NCI-H69 (cell line): Measurements from ENCODE around the gene GSAP.
"Not testable (repeated sequence)": the region's sequence is repeated elsewhere in the genome, so short reads cannot be mapped to it uniquely, and the experiment has no call there.

Experiments
- DNase-seq: peaks from one replicate; lab custom pipeline; 2025; lab: John Stamatoyannopoulos, UW

Gene GSAP

DNA sequence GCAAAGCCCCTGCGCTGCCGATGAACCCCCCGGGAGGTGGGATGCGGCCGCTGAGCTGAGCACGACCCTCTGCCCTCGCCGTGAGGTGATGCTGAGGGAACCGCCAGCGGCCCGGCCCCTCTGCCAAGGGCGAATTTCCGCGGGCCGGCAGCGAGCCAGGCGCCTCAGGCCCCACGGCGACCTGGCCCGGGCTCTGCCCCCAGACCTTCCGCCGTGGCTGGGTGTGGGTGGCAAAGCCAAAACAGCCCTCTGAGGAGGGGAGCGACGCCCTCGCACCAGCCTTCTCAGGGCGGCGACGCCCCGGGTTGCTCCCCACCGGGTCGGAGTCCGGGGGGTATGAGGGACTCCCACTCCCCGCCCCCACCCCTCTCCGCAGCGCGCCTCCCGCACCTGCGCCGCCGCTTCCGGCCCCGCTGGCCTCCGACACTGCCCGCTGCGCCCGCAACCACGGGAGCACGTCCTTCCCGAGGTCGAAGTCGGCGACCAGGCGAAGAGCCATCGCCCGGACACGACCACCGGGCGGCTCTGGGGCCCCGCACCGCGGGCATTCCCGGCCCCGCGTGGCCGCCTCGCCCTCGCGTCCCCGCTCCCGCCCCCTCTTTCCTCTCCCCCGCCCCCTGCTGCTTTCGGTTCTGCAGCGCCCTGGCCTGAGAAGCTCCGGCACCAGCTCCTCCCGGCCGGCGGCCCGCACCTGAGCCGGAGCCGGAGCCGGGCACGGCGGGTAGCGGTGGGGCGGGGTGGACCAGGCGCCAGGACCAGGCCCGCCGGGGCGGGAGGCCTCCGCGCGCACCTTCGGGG, at the start of gene GSAP:
Gene GSAP (minus strand): TSS at position 527 of the 798 bp plus-strand sequence. CDS start 28 bp downstream, at position 499.
- peak; percentile 76 for DNase-seq

GRCh38 chr7:77465256-77465655, 49.1 kb upstream of the GSAP start:
- DNase-seq = no peak

GRCh38 chr7:77464589-77464988, 48.4 kb upstream of the GSAP start:
- DNase-seq = no peak

- DNase-seq = not testable (repeated sequence)
Observed at GRCh38 chr7:77463632-77464031, 47.5 kb upstream of the GSAP start.

GRCh38 chr7:77461842-77462241, 45.7 kb upstream of the GSAP start:
- DNase-seq = no peak

GRCh38 chr7:77461246-77461645, 45.1 kb upstream of the GSAP start:
- peak; percentile 47 for DNase-seq

DNA sequence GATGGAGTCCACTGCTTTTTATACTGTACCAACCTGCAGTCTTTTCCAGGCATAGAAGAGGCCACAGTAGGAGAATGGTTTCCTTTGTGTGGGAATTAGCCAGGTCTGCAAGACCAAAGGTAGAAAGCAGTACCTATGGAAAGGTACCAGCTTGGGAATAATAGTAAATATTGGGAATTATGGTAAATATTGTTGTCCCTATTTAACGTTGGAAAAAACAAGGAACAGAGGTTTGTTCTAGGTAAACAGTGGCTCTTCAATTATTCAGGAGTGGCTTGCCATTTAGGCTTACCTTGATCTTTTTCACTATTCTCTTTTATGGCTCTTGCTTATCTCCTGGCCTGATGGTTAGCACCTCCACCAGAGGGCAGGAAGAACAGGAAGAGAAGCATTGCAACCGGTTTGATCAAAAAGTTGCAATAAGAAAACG, 43.9 kb upstream of the GSAP start:
- peak; percentile 80 for DNase-seq

GRCh38 chr7:77459311-77459726, 43.2 kb upstream of the GSAP start:
- DNase-seq = peak; percentile 99

DNA sequence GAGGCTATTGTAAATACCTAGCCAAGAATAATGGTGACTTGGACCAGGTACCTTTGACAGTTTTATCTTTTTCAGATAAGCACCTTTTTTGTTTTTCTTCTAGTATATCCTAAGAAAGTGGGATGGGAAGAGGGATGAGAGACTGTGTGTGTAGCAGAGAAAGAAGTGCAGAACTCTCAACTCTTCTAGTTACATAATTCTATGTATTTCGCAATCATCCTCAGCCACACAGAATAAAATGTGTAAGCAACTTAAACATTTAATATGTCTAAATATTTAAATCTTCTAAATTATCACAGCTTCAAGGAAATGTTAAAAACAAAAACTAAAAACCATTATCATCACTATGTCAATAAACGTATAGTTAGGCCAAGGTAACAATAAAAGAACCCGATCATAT, 42.6 kb upstream of the GSAP start:
- DNase-seq = no peak

GRCh38 chr7:77457779-77458178, 41.6 kb upstream of the GSAP start:
- DNase-seq = peak; percentile 98

- DNase-seq = no peak
Observed at GRCh38 chr7:77456696-77457095, 40.5 kb upstream of the GSAP start.

DNA sequence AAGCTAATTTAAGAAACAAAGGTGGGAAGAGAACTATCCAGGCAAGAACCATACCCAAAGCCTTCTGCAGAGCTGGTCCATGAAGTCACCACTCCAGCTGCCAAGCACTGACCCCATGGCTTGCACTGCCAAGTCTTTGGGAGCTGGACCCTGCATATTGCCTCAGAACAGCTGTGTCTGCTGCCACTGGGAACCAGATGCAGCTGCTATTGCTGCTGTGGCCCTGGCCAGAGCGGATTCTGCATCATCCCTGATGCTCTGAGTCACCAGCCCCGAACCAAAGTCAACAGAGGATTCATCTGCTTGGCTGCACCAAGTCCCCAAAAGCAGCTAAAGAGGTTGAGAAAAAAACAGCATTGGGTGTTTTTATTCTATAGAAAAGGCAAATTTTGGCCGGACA, 39.2 kb upstream of the GSAP start:
- DNase-seq = peak; percentile 74

GRCh38 chr7:77454802-77455201, 38.7 kb upstream of the GSAP start:
- DNase-seq = peak; percentile 53

- DNase-seq = peak; percentile 65
Observed at GRCh38 chr7:77453531-77453930, 37.4 kb upstream of the GSAP start.

- DNase-seq = not testable (repeated sequence)
Observed at GRCh38 chr7:77451950-77452349, 35.8 kb upstream of the GSAP start.

DNA sequence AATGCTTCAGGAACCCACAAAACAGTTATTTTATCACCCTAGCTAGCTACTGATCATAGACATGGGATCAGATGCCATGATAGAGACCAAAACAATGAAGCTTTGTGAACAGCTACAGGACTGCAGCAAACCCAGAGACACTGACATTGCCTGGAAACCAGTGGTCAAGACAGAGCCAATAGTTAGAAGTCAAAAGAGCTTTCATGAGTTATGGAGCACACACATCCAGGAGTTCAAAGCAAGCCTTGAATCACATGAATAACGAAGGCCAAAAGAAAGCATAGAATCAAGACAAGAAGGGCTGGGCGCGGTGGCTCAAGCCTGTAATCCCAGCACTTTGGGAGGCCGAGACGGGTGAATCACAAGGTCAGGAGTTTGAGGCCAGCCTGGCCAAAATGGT, 34.5 kb upstream of the GSAP start:
- no peak for DNase-seq

- no peak for DNase-seq
Observed at GRCh38 chr7:77450054-77450453, 33.9 kb upstream of the GSAP start.

DNA sequence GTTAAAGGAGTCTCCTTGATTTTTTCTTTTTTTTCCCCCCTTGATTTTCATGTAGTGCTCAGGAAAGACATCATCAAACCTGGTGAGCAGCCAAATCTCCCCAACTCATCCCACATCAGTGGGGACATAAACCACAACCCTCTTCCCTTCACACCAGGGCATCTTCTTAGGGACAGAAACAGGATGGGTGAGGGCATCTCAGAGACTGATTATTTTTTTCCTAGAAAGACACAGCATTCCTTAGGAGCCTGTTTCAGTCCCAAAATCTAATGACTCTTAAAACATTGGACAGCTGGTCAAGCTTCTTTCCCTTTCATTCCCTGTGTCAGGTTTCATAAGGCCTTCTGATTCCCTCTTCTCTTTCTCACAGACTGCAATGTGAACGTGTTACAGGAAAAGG, 31.5 kb upstream of the GSAP start:
- no peak for DNase-seq

DNA sequence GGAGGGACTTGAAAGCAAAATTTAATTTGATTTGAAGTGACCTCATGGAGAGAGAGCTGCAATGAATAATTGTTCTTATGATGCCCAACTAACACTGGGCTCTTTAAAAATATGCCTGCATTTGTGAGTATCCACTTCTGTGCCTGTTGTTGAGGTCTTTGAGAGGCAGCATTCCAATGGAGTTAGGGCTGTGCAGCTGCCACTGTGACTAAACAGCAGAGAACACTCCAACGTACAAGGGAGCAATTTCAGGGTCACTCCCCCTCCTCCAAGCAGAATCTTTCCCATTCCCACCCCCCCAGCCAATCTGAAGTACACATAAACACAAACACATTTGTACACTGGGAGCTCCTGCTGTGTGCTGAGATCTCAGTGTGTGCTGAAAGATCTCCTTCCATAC, 28.0 kb upstream of the GSAP start:
- DNase-seq = peak; percentile 20

DNA sequence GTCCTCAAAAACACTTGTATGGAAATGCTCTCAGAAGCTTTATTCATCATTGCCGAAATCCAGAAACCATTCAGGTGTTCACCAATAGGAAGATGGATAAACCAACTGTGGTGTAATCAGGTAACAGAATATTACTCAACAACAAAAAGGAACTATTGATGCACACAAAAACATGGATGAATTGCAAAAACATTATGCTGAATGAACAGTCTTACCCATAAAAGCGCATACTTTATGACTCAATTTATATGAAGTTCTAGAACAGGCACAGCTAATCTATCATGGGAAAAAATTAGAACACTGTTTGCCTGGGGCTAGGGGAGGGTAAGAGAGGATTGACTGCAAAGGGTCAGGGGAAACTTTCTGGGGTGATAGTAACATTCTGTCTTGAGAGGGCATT, 26.9 kb upstream of the GSAP start:
- no peak for DNase-seq

DNA sequence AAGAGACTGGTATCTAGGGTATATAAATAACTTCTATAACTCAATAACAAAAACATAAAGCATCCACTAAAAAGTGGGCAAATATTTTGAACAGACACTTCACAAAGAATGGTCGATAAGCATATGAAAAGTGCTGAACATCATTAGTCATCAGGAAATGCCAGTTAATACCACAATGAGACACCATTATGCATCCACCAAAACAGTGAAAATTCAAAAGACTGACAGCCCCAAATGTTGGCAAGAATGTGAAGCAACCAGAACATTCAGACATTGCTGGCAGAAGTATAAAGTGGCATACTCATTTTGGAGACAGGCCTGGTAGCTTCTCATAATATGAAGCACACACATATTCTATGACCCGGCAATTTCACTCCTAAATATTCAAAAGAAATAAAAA, 26.5 kb upstream of the GSAP start:
- DNase-seq = no peak

DNA sequence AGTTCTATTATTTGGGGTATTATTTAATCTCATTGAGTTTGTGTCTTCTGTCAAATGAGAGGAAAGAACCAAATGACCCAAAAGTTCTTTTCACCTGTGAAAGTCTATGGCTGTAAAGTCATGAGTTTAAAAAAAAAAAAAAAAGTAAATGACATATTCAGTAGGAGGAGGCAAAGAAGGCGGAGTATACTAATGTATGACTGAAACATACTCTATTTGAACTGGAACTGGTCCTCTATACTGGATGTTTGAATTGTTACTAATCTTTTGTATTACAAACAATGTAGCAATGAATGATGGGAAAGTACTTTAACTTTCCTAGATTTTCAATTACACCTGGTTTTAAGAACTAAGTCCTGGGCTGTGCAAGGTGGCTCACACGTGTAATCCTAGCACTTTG, 24.9 kb upstream of the GSAP start:
- no peak for DNase-seq

DNA sequence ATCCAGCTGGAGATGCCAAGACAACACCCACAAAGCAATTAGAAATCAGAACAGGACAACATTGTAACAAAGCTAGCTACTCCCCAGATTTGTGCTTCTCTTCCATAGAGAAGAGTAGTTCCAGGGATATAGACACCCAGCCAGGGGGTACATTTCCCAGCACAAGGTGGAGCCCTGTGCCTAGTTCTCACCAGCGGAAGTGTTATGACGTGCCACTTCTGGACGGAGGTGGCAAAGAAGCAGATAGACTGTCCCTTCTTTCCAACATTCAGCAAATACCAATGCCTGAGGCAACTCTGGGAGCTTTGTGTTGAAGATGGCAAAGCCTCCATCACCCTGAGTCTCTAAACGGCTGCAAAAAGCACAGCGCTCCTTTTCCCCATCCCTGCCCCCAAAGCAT, 23.4 kb upstream of the GSAP start:
- DNase-seq = peak; percentile 90

DNA sequence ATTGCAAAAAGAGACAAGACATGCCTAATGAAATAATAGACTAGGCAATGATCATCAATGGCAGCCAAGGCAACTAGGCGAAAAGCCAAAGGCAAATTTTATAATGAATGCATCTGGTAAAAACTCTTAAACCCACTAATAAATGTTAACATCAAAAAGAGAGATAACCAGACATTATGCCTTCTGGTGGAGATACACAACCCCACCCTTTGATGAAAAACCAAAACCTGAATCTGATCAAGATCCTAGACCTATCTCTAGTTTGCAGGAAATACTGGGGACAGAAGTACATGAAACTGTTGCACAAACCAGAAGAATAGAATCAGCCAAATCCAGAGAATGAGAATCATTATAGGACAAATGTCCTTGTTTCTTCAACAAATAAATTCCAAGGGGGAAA, 22.0 kb upstream of the GSAP start:
- DNase-seq = no peak
